ENCODE data around the gene CHCT1. TPM values are rescaled to one million over a fixed set of nuclear protein-coding genes. Genes with fewer than 3 reads are reported as not detected.

Gene CHCT1
- total and polyA plus RNA-seq, 2 of the 8 experiments (the other 6 are each of a cell fraction or from before 2014, with no cell fraction given) = 0.06 TPM; not detected in 1

DNA sequence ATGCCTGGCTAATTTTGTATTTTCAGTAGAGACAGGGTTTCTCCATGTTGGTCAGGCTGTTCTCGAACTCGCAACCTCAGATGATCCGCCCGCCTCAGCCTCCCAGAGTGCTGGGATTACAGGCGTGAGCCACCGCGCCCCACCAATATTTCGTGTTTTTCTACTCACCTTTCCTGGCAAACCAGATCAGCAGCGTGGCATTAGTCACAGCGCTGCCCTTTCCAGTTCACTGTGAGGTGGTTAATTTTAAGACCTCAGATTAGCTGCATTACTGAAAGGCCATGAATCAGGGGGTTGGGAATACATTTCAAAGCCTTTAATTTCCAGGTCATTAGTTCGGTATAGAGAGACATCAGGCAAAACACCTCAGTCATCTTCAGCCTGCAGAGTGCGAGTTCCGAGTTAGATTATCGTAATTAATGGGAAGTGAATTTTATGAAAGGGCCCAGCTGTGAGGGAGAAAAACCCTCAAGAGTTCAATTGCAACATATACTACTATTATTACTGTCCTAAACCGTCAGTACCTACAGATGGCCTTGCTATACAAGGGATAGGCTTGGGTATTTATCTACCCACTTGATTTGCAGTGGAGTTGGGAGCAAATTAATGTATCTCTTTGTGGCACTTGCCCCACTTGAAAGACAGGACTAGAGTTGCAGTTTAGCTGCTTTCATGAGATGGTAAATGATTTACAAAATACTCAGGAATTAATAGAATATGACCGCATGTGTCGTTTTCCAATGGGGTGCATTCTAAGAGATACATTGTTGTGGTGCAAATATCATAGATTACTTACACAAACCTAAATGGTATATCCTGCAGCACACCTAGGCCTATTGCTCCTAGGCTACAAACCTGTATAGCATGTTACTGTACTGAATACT is 28.2 kb upstream of the CHCT1 start:
- Histone ChIP-seq H3K4me3 (ENCODE audit: extremely low read depth in 1 of 4, insufficient read depth in 2 of 4, low read depth in 3 of 4, low read length in 4 of 4) (no peak overlapping the region), H2AK5ac (ENCODE audit: low read depth, low read length) (no peak overlapping the region), H4K20me1 (replicated peaks in 1 of 2; ENCODE audit: control insufficient read depth in 1 of 2, insufficient read depth in 2 of 2, low read length in 2 of 2) (no peaks in the 10 kb centered on the region), H2BK5ac (ENCODE audit: low read depth, low read length) (no peak overlapping the region), H4K5ac (ENCODE audit: insufficient read length, low read depth, low read length) (no peak overlapping the region), H3K4me1 (replicated peaks in 1 of 4; ENCODE audit: control insufficient read depth in 3 of 4, insufficient read depth in 4 of 4, low read length in 3 of 4) (peaks cover 0 to 5% (median 1%) of the 10 kb centered on the region in 4 experiments; a peak in 5 of 7 replicates), H3K27me3 (replicated peaks in 1 of 4; ENCODE audit: control insufficient read depth in 3 of 4, extremely low read depth in 1 of 4, insufficient read depth in 3 of 4, low read length in 3 of 4) (no peaks in the 10 kb centered on the region), H2BK15ac (ENCODE audit: low read length) (no peak overlapping the region), H4K8ac (ENCODE audit: extremely low read depth, insufficient read depth, low read length) (no peak overlapping the region), H2AFZ (ENCODE audit: low read length) (no peak overlapping the region), H3K27ac (ENCODE audit: low read depth, low read length) (no peak overlapping the region), H3K4me2 (ENCODE audit: insufficient read depth in 1 of 2, low read depth in 2 of 2, low read length in 2 of 2) (no peak overlapping the region; a peak in 1 of 4 replicates), H3K79me1 (ENCODE audit: low read depth, low read length) (no peaks in the 10 kb centered on the region), H2BK120ac (replicated peaks; ENCODE audit: low read depth, low read length) (no peak overlapping the region), H4K91ac (replicated peaks; ENCODE audit: insufficient read length, low read length) (no peak overlapping the region), H3K23me2 (ENCODE audit: low read depth, low read length) (peaks cover 13% of the 10 kb centered on the region), H2BK20ac (ENCODE audit: low read length) (no peak overlapping the region), H3K18ac (ENCODE audit: extremely low read depth, low read length) (no peak overlapping the region), H3K36me3 (ENCODE audit: control insufficient read depth in 2 of 4, insufficient read depth in 4 of 4, low read length in 3 of 4) (no peaks in the 10 kb centered on the region), H3K14ac (ENCODE audit: insufficient read length) (no peak overlapping the region), H3K4ac (replicated peaks; ENCODE audit: insufficient read length, low read depth, low read length) (no peak overlapping the region), H3K9ac (replicated peaks in 1 of 4; ENCODE audit: extremely low read depth in 1 of 4, low read depth in 3 of 4, low read length in 3 of 4) (no peak overlapping the region), H3K79me2 (ENCODE audit: control insufficient read depth in 1 of 2, insufficient read depth in 2 of 2, low read length in 2 of 2) (peaks cover 6 to 24% of the 10 kb centered on the region in 2 experiments; a peak in 3 of 4 replicates), H3K23ac (ENCODE audit: insufficient read length) (no peak overlapping the region), H3K9me3 (ENCODE audit: insufficient read depth in 2 of 2, low read depth in 1 of 2, low read length in 1 of 2) (no peaks in the 10 kb centered on the region), H2BK12ac (ENCODE audit: low read depth, low read length) (no peak overlapping the region), H3K56ac (replicated peaks; ENCODE audit: insufficient read length, low read depth, low read length) (no peak overlapping the region)
- TF ChIP-seq RFX5 (IDR thresholded peaks at IDR 0.05; ENCODE audit: borderline replicate concordance, low read depth, low read length) = no peak
- TF ChIP-seq BCL11A (IDR thresholded peaks at IDR 0.05; ENCODE audit: low read depth in 2 of 2, low read length in 2 of 2) = no peak
- no peak for TF ChIP-seq POU5F1 (IDR thresholded peaks at IDR 0.05; ENCODE audit: low read depth, low read length)
- no peak for TF ChIP-seq GTF2F1 (IDR thresholded peaks at IDR 0.05; ENCODE audit: borderline replicate concordance, low read depth, low read length)
- TF ChIP-seq SIN3A (conservative IDR thresholded peaks at IDR 0.05 in 1 of 2, IDR thresholded peaks at IDR 0.05 in 1 of 2; ENCODE audit: low read depth in 1 of 2, low read length in 2 of 2) = no peak
- no peak for TF ChIP-seq JUN (IDR thresholded peaks at IDR 0.05; ENCODE audit: low read depth, low read length)
- no peak for TF ChIP-seq SRF (IDR thresholded peaks at IDR 0.05; ENCODE audit: low read depth, low read length)
- TF ChIP-seq RAD21 (IDR thresholded peaks at IDR 0.05 in 1 of 2, conservative IDR thresholded peaks at IDR 0.05 in 1 of 2; ENCODE audit: low read depth in 2 of 2, low read length in 2 of 2) = no peak
- no peak for TF ChIP-seq NANOG (IDR thresholded peaks at IDR 0.05; ENCODE audit: insufficient read depth, low read depth, low read length, poor library complexity, severe bottlenecking)
- FAIRE-seq (no peak), DNase-seq (ENCODE audit: low read depth in 1 of 2, low spot score in 2 of 2) (no peak)
- POLR2A ChIA-PET (ENCODE audit: partially characterized antibody) = interaction anchor here (0.6 to 2.7 kb wide), 2 partner anchors 9 to 11 kb away, joined by 3 to 8 read pairs; no protein-coding TSS in a partner anchor
- CTCF ChIA-PET (ENCODE audit: partially characterized antibody) = no interaction called here
- WGBS, 2 experiments (ENCODE audit: extremely low coverage in 1 of 2, insufficient coverage in 1 of 2, insufficient read length in 1 of 2, insufficient replicate concordance in 2 of 2, low coverage in 1 of 2, low lambda C conversion rate in 2 of 2, missing lambda C conversion rate in 1 of 2) = 94% methylated on average over 17 of the region's 17 CpGs; no CpG with 5 or more reads in 1 of the 2 experiments

Measured in H1 (cell line).